NT2/D1 (cell line): ENCODE data around the gene LRRC41.

Experiments used
- SUZ12 ChIP-seq: IDR thresholded peaks from 2 replicates; pipeline ENCODE4 v1.6.1; 2011; ENCODE audit not compliant: insufficient read length, insufficient read depth; ENCODE audit errors: extremely low read depth
- YY1 ChIP-seq: IDR thresholded peaks from 2 replicates; pipeline ENCODE4 v1.6.1; 2011; ENCODE audit not compliant: insufficient read length, insufficient read depth
- ZNF274 ChIP-seq: IDR thresholded peaks from 2 replicates; pipeline ENCODE4 v1.6.1; 2011; ENCODE audit warnings: mild to moderate bottlenecking, low read depth, low read length

- no peak for TF ChIP-seq ZNF274
- TF ChIP-seq SUZ12, result no peak
- no peak for TF ChIP-seq YY1
Observed at GRCh38 chr1:46285730-46286477, 17.5 kb downstream of the LRRC41 start.
